BLaER1 treated with 17β-estradiol and CSF1 and Interleukin-3, amounts not matched to agents 10 nM and 100 nM (cell line): ENCODE data around the gene ZNRF3.
"Not testable (repeated sequence)": the region's sequence is repeated elsewhere in the genome, so short reads cannot be mapped to it uniquely, and the experiment has no call there.

ENCODE experiments used
- H3K27ac ChIP-seq, 11 experiments: shearing (Covaris generic); formaldehyde crosslinking; 2 replicates each; pipeline ENCODE4 v1.8.1; 2022
- H3K27me3 ChIP-seq, 11 experiments: shearing (Covaris generic); formaldehyde crosslinking; 2 replicates each; pipeline ENCODE4 v1.8.1; 2022
- H3K36me3 ChIP-seq, 11 experiments: shearing (Covaris generic); formaldehyde crosslinking; 2 replicates each; pipeline ENCODE4 v1.8.1; 2022
- H3K4me1 ChIP-seq, 10 experiments: shearing (Covaris generic); formaldehyde crosslinking; 2 replicates each; pipeline ENCODE4 v1.8.1; 2022
- H3K4me2 ChIP-seq, 11 experiments: shearing (Covaris generic); formaldehyde crosslinking; 2 replicates each; pipeline ENCODE4 v1.8.1; 2022
- H3K4me3 ChIP-seq, 10 experiments: shearing (Covaris generic); formaldehyde crosslinking; 2 replicates each; pipeline ENCODE4 v1.8.1; 2022
- H3K9ac ChIP-seq, 11 experiments: shearing (Covaris generic); formaldehyde crosslinking; 2 replicates each; pipeline ENCODE4 v1.8.1; 2022
- H3K9me3 ChIP-seq, 11 experiments: shearing (Covaris generic); formaldehyde crosslinking; replicated peaks in 1 of 11; 2 replicates each; pipeline ENCODE4 v1.8.1; 2022
- H4K20me1 ChIP-seq, 11 experiments: shearing (Covaris generic); formaldehyde crosslinking; 2 replicates each; pipeline ENCODE4 v1.8.1; 2022
- Cebpa-rat ChIP-seq, 11 experiments: shearing (Covaris generic); IDR thresholded peaks; 2 replicates each; pipeline ENCODE4 v1.8.1; 2022

Gene ZNRF3

DNA sequence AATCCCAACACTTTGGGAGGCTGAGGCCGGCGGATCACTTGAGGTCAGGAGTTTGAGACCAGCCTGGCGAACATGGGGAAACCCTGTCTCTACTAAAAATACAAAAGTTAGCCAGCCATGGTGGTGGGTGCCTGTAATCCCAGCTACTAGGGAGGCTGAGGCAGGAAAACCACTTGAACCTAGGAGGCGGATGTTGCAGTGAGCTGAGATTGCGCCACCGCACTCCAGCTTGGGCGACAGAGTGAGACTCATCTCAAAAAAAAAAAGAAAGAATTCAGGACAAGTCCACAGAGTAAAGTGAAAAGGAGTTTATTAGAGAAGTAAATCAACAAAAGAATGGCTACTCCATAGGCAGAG is 200.2 kb downstream of the ZNRF3 start:
- H3K9ac ChIP-seq = peak overlapping the region in 1 of 11 experiments; percentile 27; a peak in 1 of 22 replicates
- peak in 5 of 11 experiments; percentile 15 to 63 (median 58); a peak in 5 of 22 replicates for TF ChIP-seq Cebpa-rat (IDR thresholded peaks at IDR 0.05)
- H3K4me2 ChIP-seq = peak overlapping the region in 10 of 11 experiments; percentile 38 to 80 (median 64); a peak in 19 of 22 replicates
- H3K9me3 ChIP-seq, H3K36me3 ChIP-seq, H3K27me3 ChIP-seq, H4K20me1 ChIP-seq: not testable (repeated sequence)
- H3K4me1 ChIP-seq = peaks cover 0 to 35% (median 20%) of the 10 kb centered on the region in 10 experiments; a peak in 16 of 20 replicates
- peak overlapping the region in 1 of 10 experiments; percentile 24; a peak in 1 of 20 replicates for H3K4me3 ChIP-seq
- H3K27ac ChIP-seq = peak overlapping the region in 5 of 11 experiments; percentile 12 to 70 (median 51); a peak in 10 of 22 replicates

DNA sequence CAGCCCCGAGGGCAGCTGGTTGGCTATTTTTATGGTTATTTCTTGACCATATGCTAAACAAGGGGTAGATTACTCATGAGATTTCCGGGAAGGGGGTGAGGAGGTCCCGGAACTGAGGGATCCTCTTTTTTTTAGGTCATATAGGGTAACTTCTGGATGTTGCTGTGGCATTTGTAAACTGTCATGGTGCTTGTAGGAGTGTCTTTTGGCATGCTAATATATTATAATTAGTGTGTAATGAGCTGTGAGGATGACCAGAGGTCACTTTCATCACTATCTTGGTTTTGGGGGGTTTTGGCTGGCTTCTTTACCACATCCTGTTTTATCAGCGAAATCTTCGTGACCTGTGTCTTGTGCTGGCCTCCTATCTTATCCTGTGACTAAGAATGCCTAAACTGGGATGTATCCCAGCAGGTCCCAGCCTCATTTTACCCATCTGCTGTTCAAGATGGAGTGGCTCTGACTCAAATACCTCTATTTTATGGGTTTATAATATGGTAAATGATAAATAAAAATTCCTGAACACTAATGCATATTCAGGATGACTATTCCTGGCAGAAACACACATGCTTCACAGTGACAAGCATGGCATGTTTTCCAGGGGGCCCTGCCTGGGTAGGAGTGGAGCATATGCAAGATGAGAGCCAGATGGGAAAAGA is 200.7 kb downstream of the ZNRF3 start:
- no peaks in the 10 kb centered on the region for H3K36me3 ChIP-seq
- H3K9ac ChIP-seq = peak overlapping the region in 1 of 11 experiments; percentile 27; a peak in 1 of 22 replicates
- TF ChIP-seq Cebpa-rat (IDR thresholded peaks at IDR 0.05) = no peak
- H3K9me3 ChIP-seq = no peaks in the 10 kb centered on the region
- H3K27me3 ChIP-seq = peaks cover 0 to under 1% (median 0%) of the 10 kb centered on the region in 11 experiments; a peak in 1 of 22 replicates
- H3K4me1 ChIP-seq = peaks cover 0 to 35% (median 20%) of the 10 kb centered on the region in 10 experiments; a peak in 16 of 20 replicates
- no peaks in the 10 kb centered on the region for H4K20me1 ChIP-seq
- peak overlapping the region in 1 of 10 experiments; percentile 24; a peak in 1 of 20 replicates for H3K4me3 ChIP-seq
- H3K4me2 ChIP-seq = peak overlapping the region in 10 of 11 experiments; percentile 38 to 80 (median 64); a peak in 19 of 22 replicates
- H3K27ac ChIP-seq = peak overlapping the region in 5 of 11 experiments; percentile 12 to 70 (median 51); a peak in 10 of 22 replicates

DNA sequence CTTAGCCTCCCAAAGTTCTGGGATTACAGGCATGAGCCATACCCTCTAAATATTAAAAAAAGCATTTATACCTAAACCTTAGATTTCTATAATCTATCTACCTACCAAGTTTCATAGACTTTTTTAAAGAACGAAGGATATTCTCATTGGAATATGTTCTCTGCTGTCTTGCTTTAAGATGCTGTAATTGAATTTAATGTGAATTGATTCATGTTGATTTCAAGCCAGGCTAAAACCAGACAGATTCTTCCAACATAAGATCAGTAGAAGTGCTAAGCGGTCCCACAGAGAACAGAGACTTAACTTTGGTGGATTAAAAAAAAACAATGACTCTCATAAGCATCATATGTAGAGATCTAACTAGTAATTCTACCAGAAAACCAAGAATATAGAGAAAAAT is 203.6 kb downstream of the ZNRF3 start:
- TF ChIP-seq Cebpa-rat (IDR thresholded peaks at IDR 0.05) = no peak
- no peak overlapping the region for H3K4me2 ChIP-seq
- H3K27me3 ChIP-seq = no peaks in the 10 kb centered on the region
- H3K4me3 ChIP-seq = no peak overlapping the region
- no peaks in the 10 kb centered on the region for H4K20me1 ChIP-seq
- no peaks in the 10 kb centered on the region for H3K36me3 ChIP-seq
- H3K27ac ChIP-seq = no peak overlapping the region
- no peak overlapping the region for H3K9ac ChIP-seq
- no peaks in the 10 kb centered on the region for H3K9me3 ChIP-seq
- H3K4me1 ChIP-seq = peaks cover 0 to 29% (median 14%) of the 10 kb centered on the region in 10 experiments; a peak in 16 of 20 replicates

DNA sequence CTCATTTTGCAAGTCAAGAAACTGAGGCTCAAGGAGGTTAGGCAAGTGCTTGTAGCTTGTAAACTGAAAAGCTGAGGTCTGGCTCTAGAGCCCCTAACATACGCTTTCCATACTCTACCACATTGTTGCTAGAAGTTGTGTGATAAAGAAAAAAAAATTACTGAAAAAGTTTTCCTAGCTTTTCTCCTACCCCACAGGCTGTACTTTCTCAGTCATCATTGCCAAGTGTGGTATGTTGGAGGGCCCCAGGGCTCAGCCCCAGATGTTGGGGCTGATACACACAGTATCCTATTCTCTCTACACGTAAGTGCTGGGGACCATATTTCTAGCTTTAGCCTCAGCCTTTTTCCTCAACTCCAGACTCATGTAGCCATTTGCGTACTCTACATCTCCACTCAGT is 205.4 kb downstream of the ZNRF3 start:
- Histone ChIP-seq H4K20me1 (no peaks in the 10 kb centered on the region), H3K4me3 (no peak overlapping the region), H3K9ac (no peak overlapping the region), H3K27ac (no peak overlapping the region), H3K4me1 (peaks cover 0 to 13% (median 7%) of the 10 kb centered on the region in 10 experiments; a peak in 16 of 20 replicates), H3K27me3 (no peaks in the 10 kb centered on the region), H3K36me3 (no peaks in the 10 kb centered on the region), H3K9me3 (no peaks in the 10 kb centered on the region), H3K4me2 (no peak overlapping the region)
- no peak for TF ChIP-seq Cebpa-rat (IDR thresholded peaks at IDR 0.05)

DNA sequence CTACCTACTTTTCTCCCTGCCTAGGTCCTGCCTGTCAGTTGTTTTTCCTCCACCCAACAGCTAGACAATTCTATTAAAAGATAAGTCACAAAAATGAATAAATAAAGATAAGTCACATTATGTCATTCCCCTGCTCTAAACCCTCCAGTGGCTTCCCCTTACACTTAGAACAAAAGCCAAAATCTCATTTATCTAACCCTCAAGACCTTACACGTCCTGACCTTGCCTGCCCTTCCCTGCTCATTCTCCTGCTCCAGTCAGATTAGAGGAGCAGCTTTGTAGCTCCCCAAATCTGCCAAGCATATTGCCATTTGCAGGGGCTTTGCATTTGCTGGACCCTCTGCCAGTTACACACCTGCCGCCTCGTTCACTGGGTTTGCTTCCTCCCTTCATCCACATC is 206.1 kb downstream of the ZNRF3 start:
- H3K9ac ChIP-seq = no peak overlapping the region
- H3K27me3 ChIP-seq = no peaks in the 10 kb centered on the region
- no peak overlapping the region for H3K4me2 ChIP-seq
- H3K4me3 ChIP-seq = no peak overlapping the region
- no peaks in the 10 kb centered on the region for H3K9me3 ChIP-seq
- H4K20me1 ChIP-seq = no peaks in the 10 kb centered on the region
- H3K36me3 ChIP-seq = no peaks in the 10 kb centered on the region
- TF ChIP-seq Cebpa-rat (IDR thresholded peaks at IDR 0.05) = no peak
- H3K4me1 ChIP-seq = peaks cover 0 to 6% (median under 1%) of the 10 kb centered on the region in 10 experiments; a peak in 7 of 20 replicates
- H3K27ac ChIP-seq = no peak overlapping the region

DNA sequence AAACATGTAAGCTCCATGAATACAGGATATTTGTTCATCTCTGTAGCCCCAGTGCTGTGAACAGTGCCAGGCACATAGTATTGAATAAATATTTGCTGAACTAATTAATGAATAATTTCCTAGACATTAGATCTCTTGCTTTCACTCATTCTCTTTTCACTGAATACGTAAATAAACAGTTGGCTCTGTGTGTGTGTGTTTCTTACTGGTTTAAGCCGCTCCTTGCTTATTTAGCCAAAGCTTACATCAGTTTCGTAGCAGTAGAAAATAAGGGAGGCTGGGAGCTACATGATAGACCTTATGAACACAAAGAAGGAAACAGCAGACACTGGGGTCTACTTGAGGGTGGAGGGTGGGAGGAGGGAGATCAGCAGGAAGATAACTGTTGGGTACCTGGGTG is 206.7 kb downstream of the ZNRF3 start:
- Histone ChIP-seq H3K27me3 (no peaks in the 10 kb centered on the region), H3K9me3 (no peaks in the 10 kb centered on the region), H3K4me2 (no peak overlapping the region), H3K4me3 (no peak overlapping the region), H4K20me1 (no peaks in the 10 kb centered on the region), H3K36me3 (no peaks in the 10 kb centered on the region), H3K4me1 (peaks cover 0 to 4% (median 0%) of the 10 kb centered on the region in 10 experiments; a peak in 1 of 20 replicates), H3K9ac (no peak overlapping the region), H3K27ac (no peak overlapping the region)
- TF ChIP-seq Cebpa-rat (IDR thresholded peaks at IDR 0.05) = no peak

DNA sequence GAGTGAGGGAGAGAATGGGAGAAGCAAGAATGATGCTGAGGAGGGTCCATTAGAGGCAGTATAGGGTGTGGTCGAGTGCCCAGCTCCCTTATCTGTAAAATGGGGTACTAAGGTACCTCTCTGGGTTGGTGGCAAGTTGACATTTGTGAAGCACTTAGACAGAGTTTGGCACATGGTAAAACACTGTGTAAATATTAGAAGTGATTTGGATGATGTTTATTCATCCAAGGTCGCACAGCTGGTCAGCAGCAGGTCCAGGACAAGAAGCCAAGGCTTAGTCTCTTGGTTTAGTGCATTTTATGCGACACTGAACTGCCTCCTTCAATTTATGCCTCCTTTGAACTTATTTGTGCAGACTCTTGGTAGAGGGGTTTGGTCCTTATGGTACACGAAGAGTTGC is 208.9 kb downstream of the ZNRF3 start:
- no peak overlapping the region for H3K27ac ChIP-seq
- no peaks in the 10 kb centered on the region for H3K36me3 ChIP-seq
- no peaks in the 10 kb centered on the region for H3K27me3 ChIP-seq
- H3K4me2 ChIP-seq = 0 out of 22 replicates have a peak overlapping the region, but pooled peaks of 1 of the 11 experiments have one; percentile 9
- H4K20me1 ChIP-seq = no peaks in the 10 kb centered on the region
- peaks cover 0 to 4% (median 0%) of the 10 kb centered on the region in 10 experiments; a peak in 1 of 20 replicates for H3K4me1 ChIP-seq
- no peaks in the 10 kb centered on the region for H3K9me3 ChIP-seq
- H3K9ac ChIP-seq = no peak overlapping the region
- no peak for TF ChIP-seq Cebpa-rat (IDR thresholded peaks at IDR 0.05)
- no peak overlapping the region for H3K4me3 ChIP-seq

DNA sequence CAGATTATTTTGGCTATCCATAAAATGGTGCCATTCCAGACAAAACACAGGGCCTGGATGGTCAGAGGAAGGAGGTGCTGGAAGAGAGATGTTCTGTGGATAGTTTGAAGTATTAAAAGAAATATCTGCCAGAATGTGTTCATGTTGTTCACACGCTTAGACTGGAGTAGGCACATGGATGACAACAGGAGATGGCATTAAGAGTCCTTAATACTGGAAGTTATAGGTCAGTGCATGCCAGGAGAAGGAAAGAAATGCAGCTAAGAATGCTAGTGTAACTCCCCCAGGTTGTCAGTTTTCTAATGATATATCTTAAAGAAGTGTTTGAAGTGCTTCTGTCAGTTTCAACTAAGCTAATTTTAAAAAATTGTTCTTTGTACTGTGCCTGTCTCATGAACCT is 209.7 kb downstream of the ZNRF3 start:
- Histone ChIP-seq H4K20me1 (no peaks in the 10 kb centered on the region), H3K4me3 (no peak overlapping the region), H3K9ac (no peak overlapping the region), H3K9me3 (no peaks in the 10 kb centered on the region), H3K4me2 (no peak overlapping the region), H3K4me1 (peaks cover 0 to 4% (median 0%) of the 10 kb centered on the region in 10 experiments; a peak in 1 of 20 replicates), H3K27ac (no peak overlapping the region), H3K36me3 (no peaks in the 10 kb centered on the region), H3K27me3 (no peaks in the 10 kb centered on the region)
- no peak for TF ChIP-seq Cebpa-rat (IDR thresholded peaks at IDR 0.05)

DNA sequence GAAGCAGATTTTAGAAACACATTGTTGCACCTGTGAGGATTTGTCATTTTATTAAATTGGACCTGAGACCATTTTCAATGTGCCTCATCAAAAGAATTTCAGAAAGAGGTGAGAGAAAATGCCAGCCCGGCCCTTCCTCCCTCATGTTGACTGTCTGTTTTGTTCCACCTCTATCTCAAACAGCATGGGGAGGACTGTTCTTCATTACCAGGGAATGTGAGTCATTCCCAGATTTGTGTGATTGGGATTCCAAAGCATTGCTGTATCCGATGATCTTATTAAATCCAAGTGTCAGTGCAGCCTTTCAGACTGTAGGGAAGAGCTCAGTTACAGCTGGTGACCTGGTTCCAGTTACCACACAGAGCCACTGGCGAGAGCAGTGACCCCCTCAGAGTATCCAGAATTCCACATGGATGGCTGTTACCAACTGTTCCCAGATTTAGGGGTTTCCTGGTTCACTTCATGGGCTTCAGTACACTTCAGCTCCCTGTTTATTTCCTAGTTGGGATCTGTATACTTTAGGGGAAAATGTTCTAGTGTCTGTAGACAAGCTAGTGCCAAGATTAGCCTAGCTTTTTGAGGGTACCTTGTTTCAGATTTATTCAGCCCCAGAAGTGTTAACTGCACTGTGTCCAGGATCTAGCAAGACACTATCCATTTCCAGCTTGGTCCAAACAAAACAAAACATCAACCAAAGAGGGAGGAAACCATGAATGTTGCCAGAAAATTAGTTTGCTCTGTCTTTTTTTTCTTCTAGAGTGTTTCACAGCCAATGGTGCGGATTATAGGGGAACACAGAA is 210.3 kb downstream of the ZNRF3 start:
- Histone ChIP-seq H3K9me3 (no peaks in the 10 kb centered on the region), H3K9ac (no peak overlapping the region), H3K36me3 (no peaks in the 10 kb centered on the region), H3K4me1 (peaks cover 0 to 4% (median 0%) of the 10 kb centered on the region in 10 experiments; a peak in 1 of 20 replicates), H3K4me3 (no peak overlapping the region), H3K27me3 (no peaks in the 10 kb centered on the region), H3K4me2 (no peak overlapping the region), H3K27ac (no peak overlapping the region), H4K20me1 (no peaks in the 10 kb centered on the region)
- no peak for TF ChIP-seq Cebpa-rat (IDR thresholded peaks at IDR 0.05)
